Hematopoietic multipotent progenitor cell (in vitro differentiated cells): ENCODE results near the gene DDX18. TPM values are rescaled to one million over a fixed set of nuclear protein-coding genes. Genes with fewer than 3 reads are reported as not detected.

ENCODE experiments used
- DNase-seq, 3 donors: peaks; one replicate each; pipeline ENCODE4 v3.0.0-alpha.2; 2011 to 2015; ENCODE audit warnings: low read depth in 2 of 3, low spot score in 2 of 3
- total RNA-seq: library from RNA; depleted of rRNA; stranded (reverse); fragments of >200 nt; gene quantifications from one replicate; pipeline ENCODE4 v1.2.3, GENCODE V29; 2012

Gene DDX18
- total RNA-seq, 1 donor: 29.4 TPM

DNA sequence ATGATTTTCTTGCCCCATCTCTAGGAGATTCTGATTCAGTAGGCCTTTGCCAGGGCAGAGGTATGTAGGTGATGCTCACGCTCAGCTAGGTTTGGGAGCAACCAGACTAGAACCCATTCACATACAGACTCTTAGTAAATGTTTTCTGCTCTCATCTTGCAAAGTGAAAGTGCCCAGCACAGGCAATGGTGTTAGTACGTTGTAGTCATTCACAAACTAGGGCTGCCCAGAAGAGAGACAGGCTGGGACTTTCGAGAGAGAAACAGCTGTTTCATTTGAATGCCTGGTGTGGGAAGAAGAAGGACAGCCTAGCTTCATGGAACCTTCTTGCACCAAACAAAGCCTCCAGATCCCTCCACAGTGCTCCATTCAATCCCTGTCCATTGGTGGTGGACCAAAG, 19.4 kb downstream of the DDX18 start:
- DNase-seq: no peak

- DNase-seq: no peak
These were observed 20.5 kb downstream of the DDX18 start for GRCh38 chr2:117834992-117835391.

GRCh38 chr2:117835990-117836760, 21.7 kb downstream of the DDX18 start:
- DNase-seq: peak; percentile 16 to 73 (median 66)

DNA sequence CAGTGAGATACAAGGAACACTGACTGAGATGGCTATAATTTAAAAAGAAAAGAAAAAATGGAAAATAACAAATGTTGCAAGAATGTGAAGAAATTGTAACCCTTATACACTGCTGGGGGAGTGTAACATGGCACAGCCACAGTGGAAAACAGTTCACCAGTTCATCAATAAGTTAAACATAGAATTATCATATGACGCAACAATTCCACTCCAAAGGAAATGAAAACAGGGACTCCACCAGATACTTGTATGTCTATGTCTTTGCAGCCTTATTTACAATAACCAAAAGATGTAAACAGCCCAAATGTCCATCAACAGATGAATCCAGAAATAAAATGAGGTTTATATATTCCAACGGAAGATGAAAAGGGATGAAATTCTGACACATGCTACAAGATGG, 30.8 kb downstream of the DDX18 start:
- DNase-seq: no peak

- DNase-seq: no peak
These were observed 35.5 kb downstream of the DDX18 start for GRCh38 chr2:117850015-117850414.

- no peak for DNase-seq
These were observed 36.0 kb downstream of the DDX18 start for GRCh38 chr2:117850461-117850860.

- DNase-seq: no peak
These were observed 37.5 kb downstream of the DDX18 start for GRCh38 chr2:117851969-117852368.

GRCh38 chr2:117853316-117853715, 38.8 kb downstream of the DDX18 start:
- DNase-seq: no peak

DNA sequence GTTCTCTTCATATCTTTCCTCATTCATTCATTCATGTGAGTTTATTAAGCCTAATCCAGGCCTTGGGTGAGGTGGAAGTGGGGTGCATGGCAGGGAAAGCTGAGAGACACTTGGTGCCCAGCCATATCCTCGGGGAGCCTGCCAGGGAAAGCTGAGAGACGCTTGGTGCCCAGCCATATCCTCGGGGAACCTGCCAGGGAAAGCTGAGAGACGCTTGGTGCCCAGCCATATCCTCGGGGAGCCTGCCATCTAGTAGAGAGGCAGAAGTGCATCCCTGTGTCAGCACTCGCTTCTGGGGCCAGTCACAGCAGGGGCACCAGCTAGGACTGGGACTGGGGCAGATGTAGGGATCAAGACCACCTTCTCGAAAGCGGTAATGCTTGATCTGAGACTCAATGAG, 39.4 kb downstream of the DDX18 start:
- no peak for DNase-seq

- DNase-seq: no peak
These were observed 40.1 kb downstream of the DDX18 start for GRCh38 chr2:117854610-117855009.

DNA sequence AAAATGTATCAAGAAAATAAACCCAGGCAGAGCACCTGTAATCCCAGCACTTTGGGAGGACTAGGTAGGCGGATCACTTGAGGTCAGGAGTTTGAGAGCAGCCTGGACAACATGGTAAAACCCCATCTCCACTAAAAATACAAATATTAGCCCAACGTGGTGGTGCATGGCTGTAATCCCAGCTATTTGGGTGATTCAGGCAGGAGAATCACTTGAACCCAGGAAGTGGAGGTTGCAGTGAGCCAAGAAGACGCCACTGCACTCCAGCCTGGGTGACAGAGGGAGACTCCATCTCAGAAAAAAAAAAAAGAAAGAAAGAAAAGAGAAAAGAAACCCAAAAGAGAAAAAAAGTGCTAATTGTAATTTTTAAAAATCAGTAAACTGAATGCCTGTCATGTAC, 41.4 kb downstream of the DDX18 start:
- DNase-seq: no peak

DNA sequence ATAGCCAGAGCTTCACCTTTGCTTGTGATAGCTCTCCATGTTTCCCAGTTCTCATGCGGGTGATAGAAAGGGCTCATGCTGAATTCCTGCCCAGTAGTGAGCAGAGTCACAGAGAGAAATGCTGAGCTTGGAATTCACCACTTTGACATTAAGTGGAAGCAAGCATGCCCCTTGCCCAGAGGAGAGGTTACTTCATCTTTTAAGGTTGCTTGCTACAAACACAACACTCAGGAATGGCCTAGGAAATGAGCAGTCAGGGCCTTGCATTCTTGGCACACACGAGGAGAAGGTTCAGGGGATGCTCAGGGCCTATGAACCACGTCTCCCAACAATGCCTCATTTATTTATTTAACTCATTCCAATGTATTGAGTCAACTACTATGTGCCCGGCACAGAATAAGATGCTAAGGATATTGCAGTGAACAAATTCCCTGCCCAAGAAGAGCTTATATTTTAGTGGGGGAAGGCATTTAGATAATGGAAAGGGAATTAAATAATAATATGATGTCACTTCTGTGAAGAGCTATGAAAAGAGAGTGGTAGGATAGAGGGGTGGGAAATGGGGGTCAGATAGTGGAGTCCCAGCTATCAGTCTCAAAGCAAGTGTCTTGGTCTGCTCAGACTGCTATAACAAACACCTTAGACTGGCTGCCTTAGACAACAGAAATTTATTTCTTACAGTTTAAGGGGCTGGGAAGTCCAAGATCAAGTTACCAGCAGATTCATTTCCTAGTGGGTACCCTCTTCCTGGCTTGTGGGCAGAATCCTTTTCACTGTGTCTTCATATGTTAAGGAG, 42.1 kb downstream of the DDX18 start:
- no peak for DNase-seq

GRCh38 chr2:117858336-117858735, 43.8 kb downstream of the DDX18 start:
- DNase-seq: no peak

DNA sequence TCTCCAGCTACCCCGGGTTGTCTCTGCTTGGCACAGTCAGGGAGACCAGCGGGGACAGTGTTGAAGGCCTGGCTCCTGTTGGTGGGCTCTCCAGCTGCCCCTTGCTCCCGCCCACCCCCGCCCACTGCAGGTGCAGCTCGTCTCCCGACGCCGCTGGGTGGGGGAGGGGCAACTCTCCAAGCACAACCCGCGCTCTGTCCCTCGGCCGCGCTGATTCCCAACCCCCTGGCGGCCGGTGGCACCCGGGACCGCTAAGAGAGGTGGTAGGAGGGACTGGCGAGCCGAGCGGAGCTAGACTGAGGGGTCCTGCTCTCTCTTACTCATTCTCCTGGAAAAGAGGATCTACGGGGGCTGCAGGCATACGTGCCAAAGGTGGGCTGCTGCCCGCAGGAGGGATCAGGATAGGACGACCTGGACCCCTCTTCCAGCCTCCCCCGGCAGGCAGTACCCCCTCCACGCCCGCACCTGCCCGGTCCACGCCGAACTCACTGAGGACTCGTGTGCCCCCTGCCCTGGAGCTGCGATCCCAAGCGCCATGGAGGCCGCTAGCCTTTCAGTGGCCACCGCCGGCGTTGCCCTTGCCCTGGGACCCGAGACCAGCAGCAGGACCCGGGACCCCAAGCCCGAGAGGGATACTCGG, 44.5 kb downstream of the DDX18 start:
- no peak for DNase-seq

DNA sequence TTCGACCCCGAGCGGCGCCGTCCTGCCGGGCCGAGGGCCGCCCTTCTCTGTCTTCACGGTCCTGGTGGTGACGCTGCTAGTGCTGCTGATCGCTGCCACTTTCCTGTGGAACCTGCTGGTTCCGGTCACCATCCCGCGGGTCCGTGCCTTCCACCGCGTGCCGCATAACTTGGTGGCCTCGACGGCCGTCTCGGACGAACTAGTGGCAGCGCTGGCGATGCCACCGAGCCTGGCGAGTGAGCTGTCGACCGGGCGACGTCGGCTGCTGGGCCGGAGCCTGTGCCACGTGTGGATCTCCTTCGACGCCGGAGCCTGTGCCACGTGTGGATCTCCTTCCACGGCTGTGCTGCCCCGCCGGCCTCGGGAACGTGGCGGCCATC, 45.0 kb downstream of the DDX18 start:
- DNase-seq: no peak

- no peak for DNase-seq
These were observed 45.6 kb downstream of the DDX18 start for GRCh38 chr2:117859924-117860647.

DNA sequence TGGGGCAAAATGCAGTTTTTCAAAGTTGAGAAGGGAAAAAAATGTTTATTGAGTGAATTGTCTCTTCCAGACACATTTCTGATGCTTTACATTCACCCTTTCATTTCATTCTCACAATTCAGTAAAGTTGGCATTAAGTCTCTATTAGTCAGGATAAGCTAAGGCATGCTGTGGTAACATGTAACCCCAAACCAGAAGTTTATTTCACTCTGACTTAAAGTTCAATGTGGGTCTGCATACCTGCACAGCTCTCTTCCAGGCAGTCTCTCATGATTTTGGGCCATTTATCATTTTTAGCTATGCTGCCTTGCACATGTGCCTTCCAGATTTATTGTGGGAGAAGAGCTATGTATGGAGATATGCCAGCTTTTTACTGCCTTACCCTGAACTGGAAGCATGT, 48.0 kb downstream of the DDX18 start:
- DNase-seq: no peak

DNA sequence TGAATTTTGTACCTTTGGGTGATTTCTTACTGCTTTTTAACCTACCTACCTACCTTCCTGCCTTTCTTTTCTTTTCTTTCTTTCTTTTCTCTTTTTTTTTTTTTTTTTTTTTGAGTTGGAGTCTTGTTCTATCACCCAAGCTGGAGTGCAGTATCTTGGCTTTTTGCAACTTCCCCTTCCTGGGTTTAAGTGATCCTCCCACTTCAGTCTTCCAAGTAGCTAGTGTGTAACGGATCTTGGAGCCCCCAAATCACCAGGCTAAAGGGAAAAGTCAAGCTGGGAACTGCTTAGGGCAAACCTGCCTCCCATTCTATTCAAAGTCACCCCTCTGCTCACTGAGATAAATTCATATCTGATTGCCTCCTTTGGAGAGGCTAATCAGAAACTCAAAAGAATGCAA, 61.3 kb downstream of the DDX18 start:
- no peak for DNase-seq

DNA sequence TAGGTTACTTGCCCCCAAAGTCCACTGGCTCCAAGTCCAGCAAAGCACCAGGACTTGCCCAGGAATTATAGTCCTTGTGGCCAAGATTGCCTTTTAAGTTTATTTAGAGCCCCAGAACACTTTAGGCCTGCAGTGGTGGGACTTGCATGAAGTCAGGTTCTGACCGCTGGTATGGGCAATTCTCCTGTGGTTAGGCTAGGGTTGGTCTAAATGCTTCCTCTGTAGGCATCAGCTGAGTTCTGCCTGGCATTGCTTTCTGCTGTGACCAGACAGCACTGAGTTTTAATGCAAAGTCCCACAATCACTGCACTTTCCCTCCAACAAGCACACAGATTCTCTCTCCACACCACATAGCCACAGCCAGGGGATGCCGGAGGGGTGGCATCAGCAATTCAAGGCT, 64.5 kb downstream of the DDX18 start:
- DNase-seq: no peak
